NAMALWA (cell line): ENCODE results near the gene LMLN.
"Not testable (repeated sequence)": the region's sequence is repeated elsewhere in the genome, so short reads cannot be mapped to it uniquely, and the experiment has no call there.

Source experiments
- DNase-seq: peaks from one replicate; pipeline ENCODE4 v3.0.0-alpha.2; 2015; ENCODE audit warnings: low spot score

The LMLN gene

GRCh38 chr3:197957790-197958133 lies 2.3 kb upstream of the LMLN start:
- DNase-seq, result peak; percentile 32

- DNase-seq, result peak; percentile 25
These were observed 1.7 kb upstream of the LMLN start for GRCh38 chr3:197958346-197958745.

- not testable (repeated sequence) for DNase-seq
These were observed 1.2 kb upstream of the LMLN start for GRCh38 chr3:197958848-197959247.

GRCh38 chr3:197959500-197959890 lies 522 bp upstream of the LMLN start:
- DNase-seq, result peak; percentile 15

GRCh38 chr3:197960694-197961581 lies 921 bp downstream of the LMLN start:
- peak; percentile 23 for DNase-seq

- no peak for DNase-seq
These were observed 1.5 kb downstream of the LMLN start for GRCh38 chr3:197961582-197961945.

- no peak for DNase-seq
These were observed 3.1 kb downstream of the LMLN start for GRCh38 chr3:197963019-197963637.

- DNase-seq, result not testable (repeated sequence)
These were observed 7.4 kb downstream of the LMLN start for GRCh38 chr3:197967337-197967989.

GRCh38 chr3:197970588-197970987 lies 10.6 kb downstream of the LMLN start:
- no peak for DNase-seq

GRCh38 chr3:197974016-197974415 lies 14.0 kb downstream of the LMLN start:
- no peak for DNase-seq

GRCh38 chr3:197975311-197975710 lies 15.3 kb downstream of the LMLN start:
- DNase-seq, result no peak

GRCh38 chr3:197983076-197983475 lies 23.1 kb downstream of the LMLN start:
- no peak for DNase-seq

- DNase-seq, result no peak
These were observed 29.6 kb downstream of the LMLN start for GRCh38 chr3:197989651-197990050.

GRCh38 chr3:197994736-197995135 lies 34.7 kb downstream of the LMLN start:
- DNase-seq, result no peak

- no peak for DNase-seq
These were observed 36.8 kb downstream of the LMLN start for GRCh38 chr3:197996855-197997254.

- no peak for DNase-seq
These were observed 37.9 kb downstream of the LMLN start for GRCh38 chr3:197997936-197998335.

- DNase-seq, result no peak
These were observed 57.1 kb downstream of the LMLN start for GRCh38 chr3:198017090-198017489.

GRCh38 chr3:198018416-198018815 lies 58.4 kb downstream of the LMLN start:
- no peak for DNase-seq

- DNase-seq, result no peak
These were observed 59.1 kb downstream of the LMLN start for GRCh38 chr3:198019115-198019514.

- no peak for DNase-seq
These were observed 61.3 kb downstream of the LMLN start for GRCh38 chr3:198021320-198021719.

- DNase-seq, result no peak
These were observed 62.6 kb downstream of the LMLN start for GRCh38 chr3:198022604-198023003.

GRCh38 chr3:198025644-198026043 lies 65.6 kb downstream of the LMLN start:
- no peak for DNase-seq

- DNase-seq, result no peak
These were observed 66.6 kb downstream of the LMLN start for GRCh38 chr3:198026620-198027019.
